Kidney glomerular epithelial cell (primary cell): Measurements from ENCODE around the gene SCART1.
"Not testable (repeated sequence)": the region's sequence is repeated elsewhere in the genome, so short reads cannot be mapped to it uniquely, and the experiment has no call there.

ENCODE experiments used
- DNase-seq: peaks from one replicate; lab custom pipeline; 2025; lab: John Stamatoyannopoulos, UW

The SCART1 gene

GRCh38 chr10:133432789-133433188, 21.0 kb upstream of the SCART1 start:
- DNase-seq: not testable (repeated sequence)

- no peak for DNase-seq
Measured at GRCh38 chr10:133438711-133439273, 15.0 kb upstream of the SCART1 start.

- no peak for DNase-seq
Measured at GRCh38 chr10:133439517-133440461, 14.0 kb upstream of the SCART1 start.

DNA sequence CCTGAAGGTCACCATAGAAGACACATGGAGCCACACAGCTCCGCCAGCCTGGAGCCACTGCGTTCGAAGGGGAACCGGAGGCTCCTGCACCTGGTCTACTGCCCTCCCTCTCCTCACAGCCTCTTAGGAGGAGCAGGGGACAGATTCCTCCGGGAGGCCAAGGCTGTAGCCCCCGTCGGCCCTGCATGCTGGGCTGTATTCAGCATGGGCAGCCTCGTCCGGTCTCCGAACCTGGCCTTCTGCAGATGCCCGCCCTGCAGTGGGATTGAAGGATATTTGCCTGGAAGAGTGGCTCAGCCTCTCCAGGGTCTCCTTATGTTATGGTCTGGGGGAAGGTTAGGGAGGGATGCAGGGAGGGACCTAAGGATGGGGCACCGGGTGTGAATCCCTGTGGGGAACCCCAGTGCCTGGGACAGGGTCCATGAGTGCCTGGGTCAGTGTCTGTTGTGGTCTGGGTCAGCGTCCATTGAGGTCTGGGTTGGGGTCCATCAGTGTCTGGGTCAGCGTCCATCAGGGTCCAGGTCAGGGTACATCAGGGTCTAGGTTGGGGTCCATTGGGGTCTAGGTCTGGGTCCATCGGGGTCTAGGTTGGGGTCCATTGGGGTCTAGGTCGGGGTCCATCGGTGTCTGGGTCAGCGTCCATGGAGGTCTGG, 13.0 kb upstream of the SCART1 start:
- DNase-seq: no peak

DNA sequence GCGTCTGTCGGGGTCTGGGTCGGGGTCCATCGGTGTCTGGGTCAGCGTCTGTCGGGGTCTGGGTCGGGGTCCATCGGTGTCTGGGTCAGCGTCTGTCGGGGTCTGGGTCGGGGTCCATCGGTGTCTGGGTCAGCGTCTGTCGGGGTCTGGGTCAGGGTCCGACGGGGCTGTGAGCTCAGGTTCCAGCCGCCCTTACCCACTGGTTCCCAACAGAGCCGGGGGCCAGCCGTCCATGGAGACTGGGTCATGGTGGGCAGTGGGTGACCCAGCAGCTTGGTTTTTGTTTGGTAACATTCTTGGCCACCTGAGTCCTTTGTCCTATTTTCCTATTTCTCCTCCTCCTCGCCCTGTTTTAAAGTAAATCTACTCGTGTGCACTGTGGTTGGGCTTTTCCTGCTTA, 12.4 kb upstream of the SCART1 start:
- not testable (repeated sequence) for DNase-seq

- DNase-seq: no peak
Measured at GRCh38 chr10:133441780-133442179, 12.0 kb upstream of the SCART1 start.

GRCh38 chr10:133442191-133442966, 11.4 kb upstream of the SCART1 start:
- no peak for DNase-seq

DNA sequence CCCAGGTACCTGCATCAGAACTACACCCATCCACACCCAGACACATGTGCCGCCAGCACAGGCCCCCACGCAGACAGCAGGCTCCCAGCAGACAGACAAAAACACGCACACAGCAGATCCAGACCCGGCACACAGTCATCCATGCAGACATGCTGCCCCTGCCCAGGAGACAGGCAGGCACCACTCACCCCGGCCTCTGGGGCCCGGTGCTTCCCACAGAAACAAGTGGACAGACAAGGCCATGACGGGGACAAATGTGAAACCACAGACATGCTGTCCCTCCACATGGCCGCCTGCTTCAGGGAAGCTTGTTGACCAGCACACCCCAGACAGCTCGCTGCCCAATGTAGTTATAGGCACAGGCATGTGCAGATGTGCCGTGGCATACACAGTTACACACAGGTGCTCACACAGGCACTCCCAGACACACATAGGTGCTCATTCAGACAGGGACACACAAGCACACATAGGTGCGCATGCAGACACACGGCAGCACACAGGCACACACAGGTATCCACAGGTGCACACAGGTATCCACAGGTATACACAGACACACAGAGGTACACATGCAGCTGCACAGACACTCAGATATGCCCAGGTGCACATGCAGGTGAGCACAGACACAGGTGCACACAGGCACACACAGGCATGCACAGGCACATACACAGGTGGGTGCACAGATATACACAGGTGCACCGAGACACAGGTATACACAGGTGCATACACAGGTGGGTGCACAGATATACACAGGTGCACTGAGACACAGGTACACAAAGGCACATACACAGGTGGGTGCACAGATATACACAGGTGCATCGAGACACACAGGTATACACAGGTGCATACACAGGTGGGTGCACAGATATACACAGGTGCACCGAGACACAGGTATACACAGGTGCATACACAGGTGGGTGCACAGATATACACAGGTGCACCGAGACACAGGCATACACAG, 10.5 kb upstream of the SCART1 start:
- no peak for DNase-seq

- no peak for DNase-seq
Measured at GRCh38 chr10:133444342-133445267, 9.1 kb upstream of the SCART1 start.

DNA sequence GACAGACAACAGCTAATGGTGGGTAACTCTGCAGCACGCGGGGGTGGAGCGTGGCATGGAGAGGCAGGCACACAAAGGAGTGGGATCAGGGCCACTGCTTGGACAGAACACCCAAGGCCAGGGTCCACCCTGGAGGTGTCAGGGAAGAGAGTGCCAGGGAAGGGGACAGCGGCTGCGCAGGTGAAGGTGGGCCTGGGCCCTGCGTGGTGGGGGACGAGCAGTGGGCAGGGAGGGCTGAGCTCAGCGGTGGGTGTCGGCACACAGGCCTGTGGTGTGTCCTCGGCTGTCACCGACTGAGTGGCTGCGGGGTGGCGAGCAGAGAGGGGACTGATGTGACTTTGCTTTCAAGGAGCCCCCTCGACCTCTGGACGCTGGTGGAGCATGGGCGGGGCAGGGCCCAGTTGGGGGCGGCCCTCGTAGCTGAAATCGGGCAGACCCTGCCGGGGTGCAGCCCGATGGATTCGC, 8.4 kb upstream of the SCART1 start:
- DNase-seq: no peak

DNA sequence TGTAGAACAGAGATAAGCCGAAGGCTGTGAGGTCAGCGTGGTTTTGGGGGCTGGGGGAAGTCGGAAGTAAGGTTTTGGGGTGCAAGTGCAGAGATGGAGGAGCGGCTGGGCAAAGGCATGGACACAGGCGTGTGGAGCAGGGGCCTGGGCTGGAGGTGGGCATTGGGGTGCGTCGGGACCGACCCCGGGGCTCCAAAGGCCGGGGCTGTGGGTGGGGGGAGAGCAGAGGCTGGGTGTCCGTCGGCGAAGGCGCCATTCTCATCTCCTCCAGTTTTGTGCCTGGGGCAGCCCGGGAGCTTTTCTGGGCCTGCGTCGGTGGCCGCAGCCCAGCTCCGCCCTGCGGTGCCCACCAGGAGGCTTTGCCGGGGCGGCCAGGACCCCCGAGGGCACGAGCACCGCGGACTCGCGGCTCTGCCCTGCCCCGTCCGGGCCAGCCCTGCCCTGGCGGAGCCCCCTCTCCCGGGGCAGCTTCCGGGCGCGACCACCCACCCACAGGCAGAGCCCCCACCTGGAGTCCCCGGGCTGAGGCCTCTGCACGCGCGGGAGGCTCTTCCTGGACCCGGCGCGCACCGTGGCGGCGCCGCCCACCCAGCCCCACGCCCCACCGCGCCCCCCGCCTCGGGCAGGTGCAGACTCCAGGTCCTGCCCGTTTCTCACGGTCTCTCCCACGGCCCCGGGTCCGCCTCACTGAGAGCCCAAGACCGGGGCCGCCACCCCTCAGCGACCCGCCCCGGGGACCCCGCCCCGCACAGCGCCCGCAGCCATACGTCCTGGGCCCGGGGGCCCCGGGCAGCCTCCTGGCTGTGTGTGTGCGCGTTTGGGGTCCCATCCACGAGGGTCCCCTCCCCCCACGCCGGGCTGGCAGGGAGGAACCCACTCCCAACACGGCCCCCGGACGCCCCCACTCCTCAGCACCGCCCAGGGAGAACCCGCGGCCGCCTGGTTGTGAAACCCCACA, 7.7 kb upstream of the SCART1 start:
- DNase-seq: no peak

- no peak for DNase-seq
Measured at GRCh38 chr10:133446979-133447378, 6.8 kb upstream of the SCART1 start.

DNA sequence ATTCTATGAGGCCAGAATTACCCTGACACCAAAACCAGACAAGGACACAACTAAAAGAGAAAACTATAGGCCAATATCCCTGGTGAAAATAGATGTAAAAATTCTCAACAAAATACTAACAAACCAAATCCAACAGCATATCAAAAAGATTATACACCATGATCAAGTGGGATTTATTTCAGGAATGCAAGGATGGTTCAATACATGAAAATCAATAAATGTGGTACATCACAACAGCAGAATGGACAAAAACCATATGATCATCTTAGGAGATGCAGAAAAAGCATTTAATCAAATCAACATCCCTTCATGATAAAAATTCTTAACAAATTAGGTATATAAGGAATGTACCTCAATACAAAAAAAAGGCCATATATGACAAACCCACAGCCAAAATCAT, 5.6 kb upstream of the SCART1 start:
- DNase-seq: no peak

DNA sequence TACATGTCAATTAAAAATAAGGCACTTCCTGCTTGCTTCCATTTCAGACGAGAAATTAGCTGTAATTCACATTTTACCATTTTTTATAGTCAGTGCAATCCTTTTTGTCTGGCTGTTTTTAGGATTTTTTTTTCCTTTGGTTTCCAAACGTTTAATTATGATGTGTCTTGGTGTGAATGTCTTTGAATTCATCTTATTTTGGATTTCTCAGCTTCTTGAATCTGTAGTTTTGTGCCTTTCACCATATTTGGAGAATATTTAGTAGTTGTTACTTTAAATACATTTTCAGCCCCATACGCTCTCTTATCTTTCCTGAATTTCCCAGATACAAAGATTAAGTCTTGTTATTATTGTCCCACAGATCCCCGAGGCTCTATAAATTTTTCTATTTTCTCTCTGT, 2.4 kb upstream of the SCART1 start:
- DNase-seq: no peak

DNA sequence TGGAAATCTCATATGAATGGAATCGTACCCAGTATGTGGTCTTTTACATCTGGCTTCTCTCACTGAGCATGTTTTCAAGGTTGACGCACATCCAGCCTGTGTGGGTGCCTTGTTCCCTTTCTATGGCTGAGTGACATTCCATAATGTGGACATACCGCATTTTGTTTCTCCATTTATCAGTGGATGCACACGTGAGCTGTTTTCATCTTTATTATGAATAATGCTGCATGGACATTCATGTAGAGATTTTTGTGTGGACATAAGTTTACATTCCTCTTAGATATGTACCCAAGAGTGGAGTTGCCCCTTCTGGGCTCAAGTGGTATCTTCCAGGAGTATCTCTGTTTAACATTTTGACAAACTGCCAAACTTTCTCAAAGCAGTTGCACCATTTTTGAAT, 1.3 kb upstream of the SCART1 start:
- DNase-seq: no peak

- DNase-seq: no peak
Measured at GRCh38 chr10:133454204-133454893, 604 bp downstream of the SCART1 start.

DNA sequence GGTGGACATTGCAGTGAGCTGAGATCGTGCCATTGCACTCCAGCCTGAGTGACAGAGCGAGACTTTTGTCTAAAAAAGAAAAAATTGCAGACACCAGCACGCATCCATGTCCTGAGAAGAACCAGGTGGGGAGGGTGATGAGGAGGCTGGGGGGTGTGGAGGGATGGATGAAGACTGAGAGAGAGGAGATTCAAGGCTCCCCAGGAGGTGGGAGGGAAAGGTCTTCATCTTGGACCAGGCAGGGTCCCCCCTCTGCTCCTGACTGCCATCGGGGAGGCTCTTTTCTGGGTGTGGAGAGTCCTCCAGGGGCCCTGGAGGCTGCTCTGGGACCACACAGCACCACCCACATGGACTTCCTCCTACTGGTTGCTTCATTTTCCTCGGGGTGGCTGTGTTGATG, 1.5 kb downstream of the SCART1 start:
- no peak for DNase-seq

DNA sequence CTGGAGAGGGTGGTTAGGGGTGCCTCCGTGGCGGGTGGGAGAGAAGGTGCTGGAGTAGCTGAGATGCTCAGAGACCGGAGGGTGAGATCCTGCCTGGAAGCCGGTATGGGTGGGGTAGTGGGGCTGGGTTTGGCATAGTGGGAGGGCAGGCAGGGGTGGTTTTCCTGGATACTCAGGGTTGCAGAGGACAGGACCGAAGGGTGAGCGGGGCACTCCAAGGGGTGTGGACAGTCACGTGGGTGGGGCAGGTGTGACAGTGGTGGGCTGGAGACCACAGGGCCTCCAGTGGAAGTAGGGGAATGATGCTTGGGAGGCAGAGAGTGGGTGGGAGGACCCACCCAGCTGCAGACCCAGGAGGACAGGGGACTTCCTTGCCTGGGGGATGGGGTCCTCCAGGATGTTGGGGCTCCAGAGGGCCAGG, 1.9 kb downstream of the SCART1 start:
- no peak for DNase-seq
